ENCODE measurements around the gene CHRM5.
"Not testable (repeated sequence)": the region's sequence is repeated elsewhere in the genome, so short reads cannot be mapped to it uniquely, and the experiment has no call there.

DNA sequence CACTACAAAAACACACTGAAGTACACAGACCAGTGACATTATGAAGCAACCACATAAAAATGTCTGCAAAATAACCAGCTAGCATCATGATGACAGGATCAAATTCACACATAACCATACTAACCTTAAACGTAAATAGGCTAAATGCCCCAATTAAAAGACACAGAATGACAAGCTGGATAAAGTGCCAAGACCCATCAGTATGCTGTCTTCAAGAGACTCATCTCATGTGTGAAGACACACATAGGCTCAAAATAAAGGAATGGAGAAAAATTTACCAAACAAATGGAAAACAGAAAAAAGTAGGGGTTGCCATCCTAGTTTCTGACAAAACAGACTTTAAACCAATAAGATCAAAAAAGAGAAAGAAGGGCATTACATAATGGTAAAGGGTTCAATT, 82.1 kb downstream of the CHRM5 start:
- TF ChIP-seq, protein P1, sequence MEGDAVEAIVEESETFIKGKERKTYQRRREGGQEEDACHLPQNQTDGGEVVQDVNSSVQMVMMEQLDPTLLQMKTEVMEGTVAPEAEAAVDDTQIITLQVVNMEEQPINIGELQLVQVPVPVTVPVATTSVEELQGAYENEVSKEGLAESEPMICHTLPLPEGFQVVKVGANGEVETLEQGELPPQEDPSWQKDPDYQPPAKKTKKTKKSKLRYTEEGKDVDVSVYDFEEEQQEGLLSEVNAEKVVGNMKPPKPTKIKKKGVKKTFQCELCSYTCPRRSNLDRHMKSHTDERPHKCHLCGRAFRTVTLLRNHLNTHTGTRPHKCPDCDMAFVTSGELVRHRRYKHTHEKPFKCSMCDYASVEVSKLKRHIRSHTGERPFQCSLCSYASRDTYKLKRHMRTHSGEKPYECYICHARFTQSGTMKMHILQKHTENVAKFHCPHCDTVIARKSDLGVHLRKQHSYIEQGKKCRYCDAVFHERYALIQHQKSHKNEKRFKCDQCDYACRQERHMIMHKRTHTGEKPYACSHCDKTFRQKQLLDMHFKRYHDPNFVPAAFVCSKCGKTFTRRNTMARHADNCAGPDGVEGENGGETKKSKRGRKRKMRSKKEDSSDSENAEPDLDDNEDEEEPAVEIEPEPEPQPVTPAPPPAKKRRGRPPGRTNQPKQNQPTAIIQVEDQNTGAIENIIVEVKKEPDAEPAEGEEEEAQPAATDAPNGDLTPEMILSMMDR (IDR thresholded peaks at IDR 0.05; ENCODE audit: poor library complexity), result not testable (repeated sequence)
- not testable (repeated sequence) for TF ChIP-seq EZH2 (IDR thresholded peaks at IDR 0.05; ENCODE audit: borderline replicate concordance); EZH2phosphoT487 (IDR thresholded peaks at IDR 0.05; ENCODE audit: low read depth, severe bottlenecking, unreplicated experiment)
